ENCODE measurements around the gene OPCML.

DNA sequence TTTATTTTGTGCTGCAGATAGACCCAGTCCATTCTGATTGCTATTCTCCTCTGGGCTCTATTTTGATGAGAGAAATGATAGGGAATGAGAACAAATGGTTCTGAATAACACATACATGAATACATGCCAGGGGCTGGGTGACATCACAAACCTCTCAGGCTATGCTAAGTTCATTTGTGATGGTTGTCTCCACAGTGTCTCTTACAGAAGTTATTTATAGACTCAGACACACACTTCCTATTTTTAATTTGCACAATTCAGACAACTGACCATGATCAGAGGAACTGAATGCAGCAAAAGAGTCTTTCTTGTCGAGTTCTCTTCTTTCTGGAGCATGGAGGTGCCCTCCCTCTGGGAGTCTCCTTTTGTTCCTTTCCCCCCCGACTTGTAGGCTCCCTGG, 991.7 kb downstream of the OPCML start:
- TF ChIP-seq, protein P1, sequence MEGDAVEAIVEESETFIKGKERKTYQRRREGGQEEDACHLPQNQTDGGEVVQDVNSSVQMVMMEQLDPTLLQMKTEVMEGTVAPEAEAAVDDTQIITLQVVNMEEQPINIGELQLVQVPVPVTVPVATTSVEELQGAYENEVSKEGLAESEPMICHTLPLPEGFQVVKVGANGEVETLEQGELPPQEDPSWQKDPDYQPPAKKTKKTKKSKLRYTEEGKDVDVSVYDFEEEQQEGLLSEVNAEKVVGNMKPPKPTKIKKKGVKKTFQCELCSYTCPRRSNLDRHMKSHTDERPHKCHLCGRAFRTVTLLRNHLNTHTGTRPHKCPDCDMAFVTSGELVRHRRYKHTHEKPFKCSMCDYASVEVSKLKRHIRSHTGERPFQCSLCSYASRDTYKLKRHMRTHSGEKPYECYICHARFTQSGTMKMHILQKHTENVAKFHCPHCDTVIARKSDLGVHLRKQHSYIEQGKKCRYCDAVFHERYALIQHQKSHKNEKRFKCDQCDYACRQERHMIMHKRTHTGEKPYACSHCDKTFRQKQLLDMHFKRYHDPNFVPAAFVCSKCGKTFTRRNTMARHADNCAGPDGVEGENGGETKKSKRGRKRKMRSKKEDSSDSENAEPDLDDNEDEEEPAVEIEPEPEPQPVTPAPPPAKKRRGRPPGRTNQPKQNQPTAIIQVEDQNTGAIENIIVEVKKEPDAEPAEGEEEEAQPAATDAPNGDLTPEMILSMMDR (IDR thresholded peaks at IDR 0.05; ENCODE audit: insufficient read depth, low read length, poor library complexity, severe bottlenecking), result no peak
- no peak for TF ChIP-seq EZH2phosphoT487 (conservative IDR thresholded peaks at IDR 0.05; ENCODE audit: low read length)
